ENCODE data around the gene TXNRD2.

DNA sequence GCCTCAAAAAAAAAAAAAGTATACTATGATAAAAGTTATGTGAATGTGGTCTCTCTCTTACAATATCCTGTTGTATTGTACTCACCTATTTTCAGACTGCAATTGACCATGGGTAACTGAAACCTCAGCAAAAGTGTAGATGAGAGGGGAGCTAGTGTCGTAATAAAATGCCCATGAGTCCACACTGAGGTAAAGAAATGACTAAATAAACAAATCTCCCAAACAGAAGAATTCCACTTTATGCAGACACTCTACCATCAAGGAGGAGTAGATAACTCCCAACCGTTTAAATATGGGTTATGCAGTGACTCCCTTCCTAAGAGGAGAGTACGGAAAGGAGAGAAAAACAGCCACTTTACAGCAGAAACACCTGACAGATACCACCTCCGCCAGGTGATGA is 101.6 kb downstream of the TXNRD2 start:
- TF ChIP-seq EZH2phosphoT487 (IDR thresholded peaks at IDR 0.05; ENCODE audit: borderline replicate concordance) (no peak), JUND (IDR thresholded peaks at IDR 0.05) (no peak), EZH2 (IDR thresholded peaks at IDR 0.05) (no peak), RAD21 (IDR thresholded peaks at IDR 0.05; ENCODE audit: low read depth) (no peak), SRF (IDR thresholded peaks at IDR 0.05; ENCODE audit: low read depth) (no peak)
- TF ChIP-seq, protein P1, sequence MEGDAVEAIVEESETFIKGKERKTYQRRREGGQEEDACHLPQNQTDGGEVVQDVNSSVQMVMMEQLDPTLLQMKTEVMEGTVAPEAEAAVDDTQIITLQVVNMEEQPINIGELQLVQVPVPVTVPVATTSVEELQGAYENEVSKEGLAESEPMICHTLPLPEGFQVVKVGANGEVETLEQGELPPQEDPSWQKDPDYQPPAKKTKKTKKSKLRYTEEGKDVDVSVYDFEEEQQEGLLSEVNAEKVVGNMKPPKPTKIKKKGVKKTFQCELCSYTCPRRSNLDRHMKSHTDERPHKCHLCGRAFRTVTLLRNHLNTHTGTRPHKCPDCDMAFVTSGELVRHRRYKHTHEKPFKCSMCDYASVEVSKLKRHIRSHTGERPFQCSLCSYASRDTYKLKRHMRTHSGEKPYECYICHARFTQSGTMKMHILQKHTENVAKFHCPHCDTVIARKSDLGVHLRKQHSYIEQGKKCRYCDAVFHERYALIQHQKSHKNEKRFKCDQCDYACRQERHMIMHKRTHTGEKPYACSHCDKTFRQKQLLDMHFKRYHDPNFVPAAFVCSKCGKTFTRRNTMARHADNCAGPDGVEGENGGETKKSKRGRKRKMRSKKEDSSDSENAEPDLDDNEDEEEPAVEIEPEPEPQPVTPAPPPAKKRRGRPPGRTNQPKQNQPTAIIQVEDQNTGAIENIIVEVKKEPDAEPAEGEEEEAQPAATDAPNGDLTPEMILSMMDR (IDR thresholded peaks at IDR 0.05 in 2 of 3, conservative IDR thresholded peaks at IDR 0.05 in 1 of 3; ENCODE audit: borderline replicate concordance in 1 of 3, insufficient read depth in 1 of 3, low read depth in 2 of 3, low read length in 2 of 3), result no peak
- TF ChIP-seq, protein P2, sequence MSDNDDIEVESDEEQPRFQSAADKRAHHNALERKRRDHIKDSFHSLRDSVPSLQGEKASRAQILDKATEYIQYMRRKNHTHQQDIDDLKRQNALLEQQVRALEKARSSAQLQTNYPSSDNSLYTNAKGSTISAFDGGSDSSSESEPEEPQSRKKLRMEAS (IDR thresholded peaks at IDR 0.05), result no peak
- TF ChIP-seq, protein P3, sequence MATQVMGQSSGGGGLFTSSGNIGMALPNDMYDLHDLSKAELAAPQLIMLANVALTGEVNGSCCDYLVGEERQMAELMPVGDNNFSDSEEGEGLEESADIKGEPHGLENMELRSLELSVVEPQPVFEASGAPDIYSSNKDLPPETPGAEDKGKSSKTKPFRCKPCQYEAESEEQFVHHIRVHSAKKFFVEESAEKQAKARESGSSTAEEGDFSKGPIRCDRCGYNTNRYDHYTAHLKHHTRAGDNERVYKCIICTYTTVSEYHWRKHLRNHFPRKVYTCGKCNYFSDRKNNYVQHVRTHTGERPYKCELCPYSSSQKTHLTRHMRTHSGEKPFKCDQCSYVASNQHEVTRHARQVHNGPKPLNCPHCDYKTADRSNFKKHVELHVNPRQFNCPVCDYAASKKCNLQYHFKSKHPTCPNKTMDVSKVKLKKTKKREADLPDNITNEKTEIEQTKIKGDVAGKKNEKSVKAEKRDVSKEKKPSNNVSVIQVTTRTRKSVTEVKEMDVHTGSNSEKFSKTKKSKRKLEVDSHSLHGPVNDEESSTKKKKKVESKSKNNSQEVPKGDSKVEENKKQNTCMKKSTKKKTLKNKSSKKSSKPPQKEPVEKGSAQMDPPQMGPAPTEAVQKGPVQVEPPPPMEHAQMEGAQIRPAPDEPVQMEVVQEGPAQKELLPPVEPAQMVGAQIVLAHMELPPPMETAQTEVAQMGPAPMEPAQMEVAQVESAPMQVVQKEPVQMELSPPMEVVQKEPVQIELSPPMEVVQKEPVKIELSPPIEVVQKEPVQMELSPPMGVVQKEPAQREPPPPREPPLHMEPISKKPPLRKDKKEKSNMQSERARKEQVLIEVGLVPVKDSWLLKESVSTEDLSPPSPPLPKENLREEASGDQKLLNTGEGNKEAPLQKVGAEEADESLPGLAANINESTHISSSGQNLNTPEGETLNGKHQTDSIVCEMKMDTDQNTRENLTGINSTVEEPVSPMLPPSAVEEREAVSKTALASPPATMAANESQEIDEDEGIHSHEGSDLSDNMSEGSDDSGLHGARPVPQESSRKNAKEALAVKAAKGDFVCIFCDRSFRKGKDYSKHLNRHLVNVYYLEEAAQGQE (IDR thresholded peaks at IDR 0.05; ENCODE audit: low read depth), result no peak

All from HCT116 (cell line).